HG03432 (cell line): Measurements from ENCODE around the gene C3.

Experiments used
- ATAC-seq: cut with Tn5 transposase; IDR thresholded peaks from one replicate; pipeline ENCODE4 v1.9.1; 2021; ENCODE audit warnings: mild to moderate bottlenecking, moderate library complexity; ENCODE audit not compliant: unreplicated experiment

Gene C3

GRCh38 chr19:6745965-6746364, 25.5 kb upstream of the C3 start:
- ATAC-seq = no peak

GRCh38 chr19:6744381-6745301, 24.2 kb upstream of the C3 start:
- ATAC-seq = no peak

DNA sequence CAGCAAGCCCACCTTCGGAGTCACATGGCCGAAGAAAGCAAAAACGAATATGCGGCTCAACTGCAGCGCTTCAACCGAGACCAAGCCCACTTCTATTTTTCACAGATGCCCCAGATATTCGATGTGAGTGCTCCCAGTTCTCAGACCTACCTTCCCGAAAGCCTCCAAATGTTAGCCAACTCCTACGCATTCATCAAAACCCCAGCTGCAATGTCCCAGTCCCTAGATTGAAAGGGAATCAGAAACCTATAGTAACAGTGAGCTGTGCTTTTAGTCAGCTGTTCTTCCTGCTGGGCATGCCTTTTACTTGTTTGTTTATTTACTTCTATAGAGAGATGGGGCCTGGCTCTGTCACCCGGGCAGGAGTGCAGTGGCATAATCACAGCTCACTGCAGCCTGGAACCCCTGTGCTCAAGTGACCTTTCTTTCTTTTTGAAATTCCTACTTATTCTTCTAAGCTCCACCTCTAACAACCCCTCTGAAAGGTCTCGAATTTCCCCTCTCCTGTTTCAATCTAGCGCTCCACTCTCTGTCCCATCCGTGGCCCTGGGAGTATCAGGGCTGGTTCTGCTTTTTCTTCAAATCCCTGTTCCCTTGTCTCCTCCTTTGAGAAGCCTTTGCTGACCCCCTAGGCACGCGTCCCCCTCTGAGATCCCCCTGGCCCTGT, 23.4 kb upstream of the C3 start:
- no peak for ATAC-seq

- no peak for ATAC-seq
Measured at GRCh38 chr19:6743066-6743465, 22.6 kb upstream of the C3 start.

- ATAC-seq = no peak
Measured at GRCh38 chr19:6740589-6741343, 20.3 kb upstream of the C3 start.

DNA sequence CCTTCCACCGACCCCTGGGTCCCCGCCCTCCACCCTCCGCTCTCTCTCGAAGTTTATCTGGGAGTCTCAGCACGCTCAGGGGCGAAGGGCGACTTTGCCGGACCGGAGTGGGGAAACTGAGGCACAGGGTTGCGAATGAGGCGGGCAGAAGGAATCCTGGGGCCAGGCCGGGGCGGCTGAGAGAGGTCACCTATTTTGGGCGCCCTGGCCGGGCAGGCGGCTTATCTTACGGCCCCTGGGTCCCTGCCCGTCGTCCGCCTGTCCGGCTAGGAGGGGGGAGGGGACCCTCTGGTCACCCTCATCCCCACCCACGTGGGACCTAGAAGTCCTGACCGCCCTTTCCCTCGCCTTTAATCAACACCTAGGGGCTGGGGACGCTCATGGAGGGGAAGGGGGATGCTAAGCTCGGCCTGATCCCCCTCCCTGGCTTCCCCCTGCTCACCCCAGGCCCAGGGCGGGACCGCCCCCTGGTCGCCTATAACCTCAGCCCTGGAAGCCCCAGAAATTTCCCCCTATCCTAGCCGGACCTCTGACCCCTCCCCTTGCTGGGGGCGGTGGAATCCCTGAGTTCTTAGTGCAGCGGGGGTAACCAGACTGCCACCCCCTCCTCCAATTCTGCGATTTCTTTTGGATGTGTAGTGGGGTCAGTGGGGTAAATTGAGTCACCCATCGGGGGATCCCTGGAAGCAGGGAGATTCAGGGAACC, 19.6 kb upstream of the C3 start:
- ATAC-seq = no peak

DNA sequence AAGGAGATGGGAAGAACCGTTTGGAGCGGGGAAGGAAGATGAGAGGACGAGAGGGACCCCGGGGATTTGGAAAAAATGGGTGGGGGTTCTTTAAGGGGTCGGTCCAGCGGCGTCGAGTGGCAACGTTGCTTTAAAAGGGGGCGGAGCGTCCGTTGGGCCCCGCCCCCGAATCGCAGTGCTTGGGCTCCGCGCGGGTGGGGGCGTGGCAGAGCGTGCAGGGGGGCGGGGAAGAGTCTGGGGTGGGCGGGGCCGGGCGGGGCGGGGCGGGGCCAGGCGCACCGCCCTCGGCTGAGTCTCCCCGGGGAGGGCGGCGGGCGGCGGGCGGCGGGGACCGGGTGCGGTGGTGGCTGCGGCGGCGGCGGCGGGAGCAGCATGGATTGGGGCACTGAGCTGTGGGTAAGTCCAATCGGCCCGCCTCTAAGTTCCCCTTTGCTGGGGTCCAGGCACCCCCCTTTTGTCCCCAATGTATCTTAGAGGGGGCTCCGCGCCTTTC, 19.0 kb upstream of the C3 start, which contains the start of gene TRIP10:
TSS of gene TRIP10 (plus strand) at position 291 of the 493 bp plus-strand sequence. CDS start at position 373, 82 bp downstream.
- no peak for ATAC-seq

DNA sequence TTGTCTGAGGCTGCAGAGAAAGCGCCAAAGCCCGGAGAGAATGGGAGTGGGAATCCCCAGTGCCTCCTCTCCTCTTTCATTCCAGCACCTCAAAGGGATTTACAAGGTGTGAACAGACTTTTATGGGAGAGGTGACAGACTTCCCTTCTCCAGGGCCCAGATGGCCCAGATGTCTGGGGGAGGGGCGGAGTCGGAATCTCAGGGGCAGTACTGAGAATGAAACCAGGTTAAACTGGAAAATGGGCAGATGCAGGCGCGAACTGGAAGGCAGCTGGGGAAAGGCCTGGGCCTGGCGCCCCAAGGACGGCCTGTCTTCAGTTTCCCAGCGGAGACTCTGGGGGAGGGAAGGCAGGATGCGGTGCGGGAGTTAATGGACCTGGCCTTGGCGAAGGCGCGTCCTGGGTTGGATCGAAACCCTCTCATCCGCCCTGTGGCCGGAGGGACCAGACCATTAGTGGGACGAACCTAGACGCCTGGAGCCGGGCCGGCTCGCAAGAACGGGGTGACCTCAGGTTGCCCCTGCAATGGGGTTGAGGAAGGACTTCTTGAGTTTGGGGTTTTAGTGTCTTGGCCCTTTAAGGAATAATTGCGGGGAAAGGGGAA, 18.4 kb upstream of the C3 start:
- no peak for ATAC-seq

DNA sequence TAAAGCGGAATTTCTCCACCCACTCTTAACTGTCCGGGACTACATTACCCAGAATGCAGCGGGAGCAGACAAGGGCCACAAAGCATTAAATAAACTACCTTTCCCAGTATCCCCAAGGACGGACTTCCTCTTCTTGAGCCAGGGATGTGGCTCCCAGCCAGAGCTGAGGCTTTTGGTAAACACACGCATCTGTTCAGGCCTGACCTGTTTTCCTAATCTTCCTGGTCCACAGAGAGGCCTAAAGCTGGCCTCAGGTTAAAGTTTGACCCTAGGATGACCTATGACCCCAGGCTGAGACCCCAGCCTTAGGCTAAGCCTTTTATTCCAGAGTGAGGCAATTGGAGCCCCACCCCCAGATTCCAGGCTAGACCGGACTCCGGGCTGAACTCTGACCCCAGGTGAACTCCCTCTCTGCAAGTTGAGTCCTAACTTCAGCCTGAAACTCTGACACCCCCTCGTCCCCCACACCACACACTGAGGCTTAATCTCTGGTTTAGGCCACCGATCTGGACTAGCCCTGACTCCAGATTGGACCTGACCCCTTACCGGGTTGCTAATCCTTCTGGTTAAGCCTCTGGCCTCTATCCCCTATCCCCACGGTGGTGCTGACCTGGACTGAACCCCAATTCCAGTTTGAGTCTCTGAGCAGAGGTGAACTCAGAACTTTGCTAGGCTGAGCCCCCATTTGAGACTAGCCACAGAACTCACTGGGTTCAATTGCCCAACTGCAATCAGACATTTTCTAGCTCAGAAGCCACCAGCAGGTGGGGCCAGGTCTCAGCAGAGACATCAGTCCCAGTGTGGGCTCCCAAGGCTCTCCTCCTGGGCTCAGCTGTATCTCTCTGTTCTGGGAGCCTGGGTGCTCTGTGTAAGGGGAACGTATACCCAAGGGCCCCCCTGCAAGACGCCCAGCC, 17.7 kb upstream of the C3 start:
- ATAC-seq = no peak

- ATAC-seq = peak; percentile 62
Measured at GRCh38 chr19:6737284-6737872, 16.9 kb upstream of the C3 start, which contains the start of gene GPR108. TSS of gene GPR108 (minus strand) at chr19:6737580. CDS start at chr19:6737576, 4 bp downstream.

GRCh38 chr19:6736917-6737283, 16.4 kb upstream of the C3 start:
- ATAC-seq = no peak

- no peak for ATAC-seq
Measured at GRCh38 chr19:6736169-6736916, 15.9 kb upstream of the C3 start.

DNA sequence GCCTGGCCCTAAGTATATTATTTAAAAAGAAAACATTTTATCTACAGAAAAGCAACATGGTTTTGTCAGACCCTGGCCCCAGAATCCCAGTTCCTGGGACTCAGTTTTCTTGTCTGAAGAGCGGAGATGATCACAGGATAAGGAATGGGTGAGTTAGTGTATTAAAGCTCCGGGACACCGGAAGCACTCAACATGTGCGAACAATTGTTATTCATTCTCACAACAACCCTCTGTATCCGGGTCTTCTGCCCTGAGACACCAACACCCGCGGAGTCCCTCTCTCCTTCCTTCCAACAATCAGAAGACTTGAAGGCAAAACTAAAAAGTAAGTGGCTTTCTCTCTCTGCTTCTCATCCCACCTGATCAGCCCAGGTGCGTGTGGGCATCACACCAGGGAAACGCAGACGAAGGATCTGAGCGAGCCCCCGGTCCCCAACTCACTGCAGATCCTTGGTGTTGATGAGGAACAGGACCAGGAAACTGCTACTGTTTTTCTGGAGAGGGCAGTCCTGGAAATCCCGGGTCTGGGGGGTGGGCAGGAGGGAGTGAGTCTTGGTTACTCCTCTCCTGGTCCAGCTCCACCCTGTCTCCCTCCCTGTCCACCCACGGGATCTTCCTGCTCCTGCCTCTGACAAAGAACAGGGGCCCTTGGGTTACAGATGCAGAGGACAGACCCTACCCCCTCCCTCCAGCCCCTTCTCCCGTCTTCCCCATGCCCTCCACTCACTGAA, 14.9 kb upstream of the C3 start:
- no peak for ATAC-seq

DNA sequence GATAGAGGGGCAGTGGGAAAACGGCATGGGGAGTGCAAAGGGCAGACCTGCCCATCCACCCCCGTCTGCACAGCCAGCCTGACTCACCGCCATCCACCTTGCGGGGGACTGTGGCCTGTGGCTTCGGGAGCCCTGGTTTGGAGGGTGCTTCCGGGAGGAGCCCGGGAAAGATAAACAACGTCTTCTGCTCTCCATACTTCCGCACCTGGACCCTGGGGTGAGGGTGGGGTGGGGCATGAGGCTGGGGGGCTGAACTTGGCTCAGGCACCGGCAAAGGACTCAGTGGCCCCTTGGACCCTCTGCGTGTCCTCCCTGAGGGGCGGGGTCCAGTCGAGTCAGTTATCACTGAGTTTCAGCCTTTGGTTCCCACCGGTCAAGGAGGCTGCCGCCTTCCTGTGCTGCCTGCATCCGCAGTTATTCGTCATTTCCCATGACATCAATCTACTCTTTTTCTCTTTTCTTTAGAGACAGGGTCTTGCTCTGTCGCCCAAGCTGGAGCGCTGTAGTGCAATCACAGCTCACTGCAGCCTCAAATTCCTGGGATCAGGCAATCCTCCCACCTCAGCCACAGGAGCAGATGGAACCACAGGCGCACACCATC, 13.7 kb upstream of the C3 start:
- no peak for ATAC-seq

DNA sequence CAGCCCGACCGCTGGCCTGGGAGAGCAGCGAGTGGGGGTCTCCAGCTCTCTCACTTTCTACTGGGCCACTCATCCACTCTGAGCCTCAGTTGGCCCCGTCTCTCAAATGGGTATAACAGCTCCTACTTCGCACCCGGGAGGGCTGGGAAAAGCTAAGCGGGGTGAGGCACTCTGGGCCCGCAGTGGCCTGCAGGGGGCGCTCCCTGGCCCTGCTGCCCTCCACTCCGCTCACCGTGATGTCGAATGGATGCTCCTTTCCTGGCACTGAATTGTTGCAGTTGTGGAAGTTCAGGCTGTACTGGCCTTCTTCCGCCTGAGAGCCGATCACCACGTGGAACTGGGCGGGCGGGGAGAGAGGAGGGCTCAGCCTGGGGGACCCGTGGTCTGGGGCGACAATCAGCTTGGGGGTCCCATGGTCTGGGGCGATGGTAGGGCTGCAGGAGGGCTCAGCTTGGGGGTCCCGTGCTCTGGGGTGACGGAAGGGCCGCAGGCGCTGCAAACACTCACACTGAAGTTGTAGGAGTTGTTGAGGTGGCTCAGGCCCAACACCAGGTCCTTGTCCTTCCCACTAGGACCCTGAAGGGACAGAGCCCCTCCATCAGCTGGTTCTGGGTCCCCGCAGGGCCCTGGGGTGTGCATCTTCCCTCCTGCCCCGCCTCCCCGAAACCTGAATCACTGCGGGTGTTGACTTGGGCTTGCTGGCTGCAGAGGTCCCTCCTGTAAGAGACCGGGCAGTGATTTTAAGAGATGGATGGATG, 13.1 kb upstream of the C3 start:
- ATAC-seq = no peak

DNA sequence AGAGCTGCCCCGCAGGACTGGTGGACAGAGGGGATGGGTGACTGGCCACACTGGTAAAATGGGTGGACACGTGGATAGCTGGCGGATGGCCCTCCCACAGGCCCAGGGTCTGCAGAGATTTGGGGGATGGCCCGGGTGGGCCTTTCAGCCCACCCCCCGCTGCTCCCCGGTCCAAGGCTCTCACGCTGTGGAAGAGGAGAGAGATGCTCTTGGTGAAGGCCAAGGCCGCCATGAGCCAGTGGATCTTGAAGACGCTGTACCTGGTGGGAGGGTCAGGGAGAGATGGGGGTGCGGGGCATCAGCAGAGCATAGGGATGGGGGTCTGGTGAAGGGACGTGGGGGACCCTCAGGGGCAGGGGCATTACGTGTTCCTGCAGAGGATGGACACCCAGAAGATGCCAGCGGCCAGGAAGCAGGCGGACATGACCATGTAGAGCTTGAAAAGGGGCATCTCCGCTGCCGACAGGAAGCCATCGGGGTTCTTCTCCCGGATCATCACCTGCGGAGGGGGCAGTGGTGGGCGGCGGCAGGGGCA, 12.4 kb upstream of the C3 start:
- ATAC-seq = no peak
